ENCODE data around the gene MRPL17. TPM values are rescaled to one million over a fixed set of nuclear protein-coding genes. Genes with fewer than 3 reads are reported as not detected.

Gene MRPL17
- total RNA-seq, 1 experiment from 2014 or later: 75.0 TPM

- H3K79me2 ChIP-seq (ENCODE audit: insufficient read depth, low read length): no peaks in the 10 kb centered on the region
- TF ChIP-seq ATF3 (IDR thresholded peaks at IDR 0.05) (no peak), FOSL1 (IDR thresholded peaks at IDR 0.05; ENCODE audit: low read depth) (no peak), ZBTB33 (IDR thresholded peaks at IDR 0.05; ENCODE audit: extremely low read depth, insufficient replicate concordance, low read length) (no peak), ELF1 (IDR thresholded peaks at IDR 0.05; ENCODE audit: borderline replicate concordance, low read depth) (no peak), CBX3 (IDR thresholded peaks at IDR 0.05; ENCODE audit: low read depth) (no peak), SP1 (IDR thresholded peaks at IDR 0.05; ENCODE audit: low read depth) (no peak), EZH2 (IDR thresholded peaks at IDR 0.05) (no peak), CEBPB (IDR thresholded peaks at IDR 0.05; ENCODE audit: low read depth) (no peak), ZNF274 (IDR thresholded peaks at IDR 0.05; ENCODE audit: low read depth, low read length) (no peak), JUND (IDR thresholded peaks at IDR 0.05) (no peak), TCF7L2 (IDR thresholded peaks at IDR 0.05; ENCODE audit: borderline replicate concordance, extremely low read depth, insufficient read depth, insufficient read length) (no peak), MAX (IDR thresholded peaks at IDR 0.05) (no peak), REST (IDR thresholded peaks at IDR 0.05; ENCODE audit: low read depth) (no peak)
- no peak overlapping the region for H3K27ac ChIP-seq (ENCODE audit: low read depth, low read length)
- H3K4me3 ChIP-seq (replicated peaks in 1 of 2; ENCODE audit: low read depth in 1 of 2, low read length in 2 of 2): no peak overlapping the region
- no peak for DNase-seq (ENCODE audit: low read depth, low spot score)
- ChIA-PET CTCF (no interaction called here), RAD21 (ENCODE audit: low non-redundant PET in 1 of 2, low total read pairs in 2 of 2, uncharacterized antibody in 2 of 2, unreplicated experiment in 2 of 2) (no interaction called here), POLR2A (no interaction called here)
- no peak for ATAC-seq
- H3K9me3 ChIP-seq (ENCODE audit: control insufficient read depth in 1 of 2, insufficient read depth in 1 of 2, low read depth in 1 of 2, low read length in 2 of 2): no peaks in the 10 kb centered on the region
- H3K36me3 ChIP-seq (ENCODE audit: control insufficient read depth in 1 of 2, insufficient read depth in 2 of 2, low read length in 2 of 2): no peaks in the 10 kb centered on the region
- no TSS peak for BruUV-seq (replicated peaks)
- no peaks in the 10 kb centered on the region for H4K20me1 ChIP-seq (ENCODE audit: insufficient read depth)
- H2AFZ ChIP-seq (ENCODE audit: low read depth, low read length, poor library complexity, severe bottlenecking): no peak overlapping the region
- no peak overlapping the region for H3K4me2 ChIP-seq (ENCODE audit: low read length)
- intact Hi-C loops (cut with micrococcal nuclease): no loop called here
- H3K9ac ChIP-seq (ENCODE audit: low read length): no peak overlapping the region
- H3K27me3 ChIP-seq (ENCODE audit: insufficient read depth, low read length): peaks cover 28% of the 10 kb centered on the region; the same call in 1 of the 2 replicates
- H3K4me1 ChIP-seq (ENCODE audit: control insufficient read depth in 1 of 2, insufficient read depth in 2 of 2, low read length in 2 of 2): peaks cover 0 to 7% of the 10 kb centered on the region in 2 experiments; a peak in 2 of 4 replicates
- no peaks in the 10 kb centered on the region for H3K9me2 ChIP-seq (ENCODE audit: insufficient read depth)
Observed at GRCh38 chr11:6654281-6655019, 28.7 kb downstream of the MRPL17 start.
